Smooth muscle cell (in vitro differentiated cells): ENCODE data around the gene ZNF436. TPM values are rescaled to one million over a fixed set of nuclear protein-coding genes. Genes with fewer than 3 reads are reported as not detected.
"Not testable (repeated sequence)": the region's sequence is repeated elsewhere in the genome, so short reads cannot be mapped to it uniquely, and the experiment has no call there.

Experiments used
- DNase-seq: peaks from one replicate; lab custom pipeline; 2025; ENCODE audit not compliant: unreplicated experiment; lab: John Stamatoyannopoulos, UW
- H2AFZ ChIP-seq: fragments of 200-600 bp; sonication (generic); 2 replicates; pipeline ENCODE4 v1.6.0; 2016; ENCODE audit warnings: antibody characterized with exemption, low read depth, mild to moderate bottlenecking
- H3F3A ChIP-seq: fragments of 200-600 bp; sonication (generic); 2 replicates; pipeline ENCODE4 v1.6.0; 2017; ENCODE audit warnings: antibody characterized with exemption, low read depth
- H3K27ac ChIP-seq: fragments of 200-600 bp; sonication (generic); 2 replicates; pipeline ENCODE4 v1.5.1; 2016; ENCODE audit warnings: low read depth, mild to moderate bottlenecking
- H3K27me3 ChIP-seq: fragments of 200-600 bp; sonication (generic); 2 replicates; pipeline ENCODE4 v1.6.1; 2016; ENCODE audit warnings: low read depth, mild to moderate bottlenecking
- H3K36me3 ChIP-seq: fragments of 200-600 bp; sonication (generic); 2 replicates; pipeline ENCODE4 v1.5.1; 2016; ENCODE audit warnings: low read depth
- H3K4me1 ChIP-seq: fragments of 200-600 bp; sonication (generic); 2 replicates; pipeline ENCODE4 v1.5.1; 2016; ENCODE audit warnings: low read depth
- H3K4me2 ChIP-seq: fragments of 200-600 bp; sonication (generic); 2 replicates; pipeline ENCODE4 v1.6.0; 2016; ENCODE audit warnings: mild to moderate bottlenecking
- H3K4me3 ChIP-seq: fragments of 200-600 bp; sonication (generic); 2 replicates; pipeline ENCODE4 v1.5.1; 2016; ENCODE audit warnings: mild to moderate bottlenecking
- H3K79me2 ChIP-seq: fragments of 200-600 bp; sonication (generic); 2 replicates; pipeline ENCODE4 v1.6.0; 2016; ENCODE audit warnings: low read depth, mild to moderate bottlenecking
- H3K9ac ChIP-seq: fragments of 200-600 bp; sonication (generic); 2 replicates; pipeline ENCODE4 v1.6.0; 2016; ENCODE audit warnings: low read depth
- H3K9me3 ChIP-seq: fragments of 200-600 bp; sonication (generic); replicated peaks from 2 replicates; pipeline ENCODE4 v1.5.1; 2016; ENCODE audit warnings: low read depth
- H4K20me1 ChIP-seq: fragments of 200-600 bp; sonication (generic); 2 replicates; pipeline ENCODE4 v1.6.0; 2016; ENCODE audit warnings: low read depth
- WGBS: methylation state at CpG from one replicate; pipeline ENCODE4 v1.1.7; 2016; ENCODE audit warnings: low lambda C conversion rate; 5-methylcytosine and 5-hydroxymethylcytosine counted together
- polyA plus RNA-seq: library from polyadenylated mRNA; unstranded; fragments of >200 nt; fragmentation: Nextera tagmentation; extraction: Ambion mirVana; gene quantifications from 2 replicates; pipeline ENCODE4 v1.2.1, GENCODE V29; 2016
- total RNA-seq: library from RNA; depleted of rRNA; stranded (reverse); fragments of >200 nt; gene quantifications from 2 replicates; pipeline ENCODE4 v1.2.3, GENCODE V29; 2014
- TF ChIP-seq, protein P1 (sequence below): fragments of 200-600 bp; sonication (generic); IDR thresholded peaks from 2 replicates; pipeline ENCODE4 v1.5.1; 2017; ENCODE audit warnings: borderline replicate concordance, mild to moderate bottlenecking, antibody characterized with exemption; ENCODE audit not compliant: insufficient read depth, poor library complexity, severe bottlenecking

The ZNF436 gene
- total and polyA plus RNA-seq, 2 experiments from 2014 or later = 7.1 to 12.9 TPM

GRCh38 chr1:23383577-23384311 is 14.1 kb upstream of the ZNF436 start:
- no peak overlapping the region for H3K4me3 ChIP-seq
- no peak overlapping the region for H2AFZ ChIP-seq
- no peak overlapping the region for H3K9ac ChIP-seq
- no peaks in the 10 kb centered on the region for H4K20me1 ChIP-seq
- no peaks in the 10 kb centered on the region for H3K36me3 ChIP-seq
- no peak overlapping the region for H3K27ac ChIP-seq
- no peaks in the 10 kb centered on the region for H3K4me1 ChIP-seq
- H3K4me2 ChIP-seq = no peak overlapping the region
- H3K79me2 ChIP-seq = no peaks in the 10 kb centered on the region
- TF ChIP-seq, protein P1, sequence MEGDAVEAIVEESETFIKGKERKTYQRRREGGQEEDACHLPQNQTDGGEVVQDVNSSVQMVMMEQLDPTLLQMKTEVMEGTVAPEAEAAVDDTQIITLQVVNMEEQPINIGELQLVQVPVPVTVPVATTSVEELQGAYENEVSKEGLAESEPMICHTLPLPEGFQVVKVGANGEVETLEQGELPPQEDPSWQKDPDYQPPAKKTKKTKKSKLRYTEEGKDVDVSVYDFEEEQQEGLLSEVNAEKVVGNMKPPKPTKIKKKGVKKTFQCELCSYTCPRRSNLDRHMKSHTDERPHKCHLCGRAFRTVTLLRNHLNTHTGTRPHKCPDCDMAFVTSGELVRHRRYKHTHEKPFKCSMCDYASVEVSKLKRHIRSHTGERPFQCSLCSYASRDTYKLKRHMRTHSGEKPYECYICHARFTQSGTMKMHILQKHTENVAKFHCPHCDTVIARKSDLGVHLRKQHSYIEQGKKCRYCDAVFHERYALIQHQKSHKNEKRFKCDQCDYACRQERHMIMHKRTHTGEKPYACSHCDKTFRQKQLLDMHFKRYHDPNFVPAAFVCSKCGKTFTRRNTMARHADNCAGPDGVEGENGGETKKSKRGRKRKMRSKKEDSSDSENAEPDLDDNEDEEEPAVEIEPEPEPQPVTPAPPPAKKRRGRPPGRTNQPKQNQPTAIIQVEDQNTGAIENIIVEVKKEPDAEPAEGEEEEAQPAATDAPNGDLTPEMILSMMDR = no peak
- no peaks in the 10 kb centered on the region for H3K9me3 ChIP-seq
- H3K27me3 ChIP-seq = no peaks in the 10 kb centered on the region
- WGBS = 90% methylated on average over 8 of the region's 8 CpGs
- H3F3A ChIP-seq = no peaks in the 10 kb centered on the region
- no peak for DNase-seq

GRCh38 chr1:23381233-23381885 is 11.7 kb upstream of the ZNF436 start:
- WGBS = 91% methylated on average over 5 of the region's 5 CpGs
- no peaks in the 10 kb centered on the region for H4K20me1 ChIP-seq
- H3K4me2 ChIP-seq = no peak overlapping the region

GRCh38 chr1:23380719-23381118 is 11.1 kb upstream of the ZNF436 start:
- TF ChIP-seq, protein P1 = no peak
- H3K27me3 ChIP-seq = no peaks in the 10 kb centered on the region
- no peak overlapping the region for H3K9ac ChIP-seq
- no peaks in the 10 kb centered on the region for H3K79me2 ChIP-seq
- no peak overlapping the region for H2AFZ ChIP-seq
- no peak overlapping the region for H3K4me2 ChIP-seq
- no peaks in the 10 kb centered on the region for H4K20me1 ChIP-seq
- DNase-seq = no peak
- H3K36me3 ChIP-seq = no peaks in the 10 kb centered on the region
- WGBS = 55% methylated on average over 5 of the region's 5 CpGs
- H3K27ac ChIP-seq = no peak overlapping the region
- no peaks in the 10 kb centered on the region for H3F3A ChIP-seq
- H3K4me1 ChIP-seq = no peaks in the 10 kb centered on the region
- no peaks in the 10 kb centered on the region for H3K9me3 ChIP-seq
- no peak overlapping the region for H3K4me3 ChIP-seq

More at GRCh38 chr1:23381233-23381885, 11.7 kb upstream of the ZNF436 start:
- Histone ChIP-seq H3K4me1 (no peaks in the 10 kb centered on the region), H3K27ac (no peak overlapping the region), H3K36me3 (no peaks in the 10 kb centered on the region), H3K9ac (no peak overlapping the region), H2AFZ (no peak overlapping the region), H3K79me2 (no peaks in the 10 kb centered on the region), H3K9me3 (no peaks in the 10 kb centered on the region), H3F3A (no peaks in the 10 kb centered on the region), H3K27me3 (no peaks in the 10 kb centered on the region), H3K4me3 (no peak overlapping the region)
- TF ChIP-seq, protein P1 = no peak
- no peak for DNase-seq

DNA sequence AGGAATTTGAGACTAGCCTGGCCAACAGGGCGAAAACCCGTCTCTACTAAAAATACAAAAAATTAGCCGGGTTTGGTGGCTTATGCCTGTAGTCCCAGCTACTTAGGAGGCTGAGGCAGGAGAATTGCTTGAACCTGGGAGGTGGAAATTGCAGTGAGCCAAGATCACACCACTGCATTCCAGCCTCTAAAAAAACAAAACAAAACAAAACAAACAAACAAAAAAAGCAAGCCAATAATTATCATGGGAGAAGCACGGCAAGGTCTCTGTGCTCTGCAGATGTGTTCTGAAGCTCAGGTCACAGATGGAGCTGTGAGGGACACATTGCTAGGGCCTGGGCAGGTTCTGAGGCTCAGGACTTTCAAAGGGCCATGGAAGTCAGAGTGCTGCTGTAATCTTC is 10.6 kb upstream of the ZNF436 start:
- not testable (repeated sequence) for H3F3A ChIP-seq, H3K27me3 ChIP-seq, H3K4me3 ChIP-seq, H3K27ac ChIP-seq, H4K20me1 ChIP-seq, H3K79me2 ChIP-seq, H2AFZ ChIP-seq, H3K9me3 ChIP-seq, DNase-seq, H3K9ac ChIP-seq, H3K4me1 ChIP-seq, H3K36me3 ChIP-seq, H3K4me2 ChIP-seq
- 66% methylated on average over 4 of the region's 4 CpGs for WGBS
